GM21423 (cell line): Measurements from ENCODE around the gene ANKMY2.
"Not testable (repeated sequence)": the region's sequence is repeated elsewhere in the genome, so short reads cannot be mapped to it uniquely, and the experiment has no call there.

Source experiments
- ATAC-seq: cut with Tn5 transposase; IDR thresholded peaks from one replicate; pipeline ENCODE4 v1.9.1; 2021; ENCODE audit warnings: mild to moderate bottlenecking, moderate library complexity; ENCODE audit not compliant: unreplicated experiment

Gene ANKMY2

GRCh38 chr7:16659854-16660497, 14.4 kb upstream of the ANKMY2 start:
- not testable (repeated sequence) for ATAC-seq

- no peak for ATAC-seq
Observed at GRCh38 chr7:16657656-16658279, 12.2 kb upstream of the ANKMY2 start.

GRCh38 chr7:16656141-16656540, 10.6 kb upstream of the ANKMY2 start:
- ATAC-seq = no peak

- ATAC-seq = no peak
Observed at GRCh38 chr7:16655394-16655793, 9.8 kb upstream of the ANKMY2 start.

GRCh38 chr7:16652888-16653287, 7.3 kb upstream of the ANKMY2 start:
- ATAC-seq = no peak

GRCh38 chr7:16652240-16652583, 6.7 kb upstream of the ANKMY2 start:
- ATAC-seq = no peak

- no peak for ATAC-seq
Observed at GRCh38 chr7:16651396-16652239, 6.1 kb upstream of the ANKMY2 start.

GRCh38 chr7:16650266-16650665, 4.7 kb upstream of the ANKMY2 start:
- no peak for ATAC-seq

- ATAC-seq = no peak
Observed at GRCh38 chr7:16649196-16649595, 3.6 kb upstream of the ANKMY2 start.

GRCh38 chr7:16648551-16648950, 3.0 kb upstream of the ANKMY2 start:
- no peak for ATAC-seq

- no peak for ATAC-seq
Observed at GRCh38 chr7:16647435-16647960, 1.9 kb upstream of the ANKMY2 start.

- ATAC-seq = no peak
Observed at GRCh38 chr7:16646472-16647072, 1.0 kb upstream of the ANKMY2 start.

GRCh38 chr7:16644636-16645592, 640 bp downstream of the ANKMY2 start:
- ATAC-seq = no peak

- no peak for ATAC-seq
Observed at GRCh38 chr7:16644157-16644556, 1.4 kb downstream of the ANKMY2 start.

GRCh38 chr7:16638282-16639280, 7.0 kb downstream of the ANKMY2 start:
- ATAC-seq = no peak

GRCh38 chr7:16637379-16637778, 8.2 kb downstream of the ANKMY2 start:
- ATAC-seq = no peak

- ATAC-seq = no peak
Observed at GRCh38 chr7:16636555-16637101, 8.9 kb downstream of the ANKMY2 start.

GRCh38 chr7:16634271-16634738, 11.2 kb downstream of the ANKMY2 start:
- no peak for ATAC-seq

- ATAC-seq = no peak
Observed at GRCh38 chr7:16630654-16631053, 14.9 kb downstream of the ANKMY2 start.
